ES-I3 (cell line): ENCODE results near the gene GOLGA6B.
"Not testable (repeated sequence)": the region's sequence is repeated elsewhere in the genome, so short reads cannot be mapped to it uniquely, and the experiment has no call there.

Experiments used
- H3K36me3 ChIP-seq: 2 replicates; pipeline ENCODE4 v1.6.1; 2013; ENCODE audit warnings: mild to moderate bottlenecking, low read length, control low read depth, moderate library complexity; ENCODE audit not compliant: insufficient read depth
- H3K4me1 ChIP-seq: 2 replicates; pipeline ENCODE4 v1.6.1; 2013; ENCODE audit warnings: mild to moderate bottlenecking, control low read depth, low read length; ENCODE audit not compliant: insufficient read depth
- H3K9ac ChIP-seq: 2 replicates; pipeline ENCODE4 v1.6.1; 2013; ENCODE audit warnings: low read depth, mild to moderate bottlenecking, low read length, moderate library complexity
- H3K9me3 ChIP-seq: 2 replicates; pipeline ENCODE4 v1.6.1; 2013; ENCODE audit warnings: mild to moderate bottlenecking, low read length, moderate library complexity; ENCODE audit not compliant: control insufficient read depth, insufficient read depth

Gene GOLGA6B

GRCh38 chr15:72639759-72640483, 14.6 kb upstream of the GOLGA6B start:
- H3K36me3 ChIP-seq, H3K4me1 ChIP-seq, H3K9me3 ChIP-seq, H3K9ac ChIP-seq: not testable (repeated sequence)

- not testable (repeated sequence) for H3K36me3 ChIP-seq, H3K9ac ChIP-seq, H3K4me1 ChIP-seq, H3K9me3 ChIP-seq
Measured at GRCh38 chr15:72642271-72642670, 12.2 kb upstream of the GOLGA6B start.

GRCh38 chr15:72648631-72649253, 5.8 kb upstream of the GOLGA6B start:
- H3K4me1 ChIP-seq, H3K9me3 ChIP-seq, H3K36me3 ChIP-seq, H3K9ac ChIP-seq: not testable (repeated sequence)

- not testable (repeated sequence) for H3K4me1 ChIP-seq, H3K9me3 ChIP-seq, H3K9ac ChIP-seq, H3K36me3 ChIP-seq
Measured at GRCh38 chr15:72656014-72656413, 1.5 kb downstream of the GOLGA6B start.

DNA sequence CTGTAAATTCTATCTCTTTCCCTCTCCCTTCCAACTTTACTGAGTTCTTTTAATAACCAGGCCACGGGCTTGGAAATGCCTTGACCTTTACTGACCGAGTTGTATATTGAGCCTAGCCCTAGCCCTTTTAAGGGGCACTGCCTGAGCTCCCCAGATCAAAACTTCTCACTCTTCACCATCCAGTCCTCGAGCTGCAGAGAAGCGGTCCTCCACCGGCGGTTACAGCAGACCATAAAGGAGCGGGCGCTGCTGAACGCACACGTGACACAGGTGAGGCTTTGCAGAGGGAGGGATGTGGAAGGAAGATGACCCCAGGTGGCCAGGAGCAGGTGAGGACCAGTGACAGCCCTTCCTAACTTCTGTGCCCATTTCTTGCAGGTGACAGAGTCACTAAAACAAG, 6.6 kb downstream of the GOLGA6B start:
- not testable (repeated sequence) for H3K4me1 ChIP-seq, H3K9me3 ChIP-seq, H3K9ac ChIP-seq, H3K36me3 ChIP-seq

DNA sequence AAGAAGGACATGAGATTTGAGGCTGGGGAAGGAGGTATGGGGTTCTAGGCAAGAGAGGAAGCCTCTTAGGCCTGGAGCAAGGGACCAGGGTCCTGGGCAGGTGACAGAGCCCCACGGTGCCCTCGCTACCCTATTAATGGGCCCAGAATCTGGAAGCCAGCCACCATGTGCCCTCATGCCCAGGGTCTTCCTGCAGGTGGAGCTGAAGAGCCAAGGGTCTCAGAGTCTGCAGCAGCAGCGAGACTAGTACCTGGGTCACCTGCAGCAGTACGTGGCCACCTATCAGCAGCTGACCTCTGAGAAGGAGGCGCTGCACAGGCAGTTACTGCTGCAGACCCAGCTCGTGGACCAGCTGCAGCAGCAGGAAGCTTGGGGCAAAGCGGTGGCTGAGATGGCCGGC, 9.4 kb downstream of the GOLGA6B start:
- not testable (repeated sequence) for H3K9me3 ChIP-seq, H3K36me3 ChIP-seq, H3K9ac ChIP-seq, H3K4me1 ChIP-seq

- not testable (repeated sequence) for H3K36me3 ChIP-seq, H3K9ac ChIP-seq, H3K4me1 ChIP-seq, H3K9me3 ChIP-seq
Measured at GRCh38 chr15:72665706-72666105, 11.2 kb downstream of the GOLGA6B start.

- not testable (repeated sequence) for H3K9ac ChIP-seq, H3K36me3 ChIP-seq, H3K9me3 ChIP-seq
- peaks cover 11% of the 10 kb centered on the region for H3K4me1 ChIP-seq
Measured at GRCh38 chr15:72669803-72670202, 15.3 kb downstream of the GOLGA6B start.

- not testable (repeated sequence) for H3K36me3 ChIP-seq, H3K9me3 ChIP-seq
- peaks cover 11% of the 10 kb centered on the region for H3K4me1 ChIP-seq
- H3K9ac ChIP-seq, result peak overlapping the region; percentile 47
Measured at GRCh38 chr15:72670656-72671352, 16.3 kb downstream of the GOLGA6B start.

- Histone ChIP-seq H3K4me1 (peaks cover 11% of the 10 kb centered on the region), H3K36me3 (no peaks in the 10 kb centered on the region), H3K9ac (peak overlapping the region; percentile 33; the same call in 1 of the 2 replicates), H3K9me3 (no peaks in the 10 kb centered on the region)
Measured at GRCh38 chr15:72671525-72671924, 17.0 kb downstream of the GOLGA6B start.

DNA sequence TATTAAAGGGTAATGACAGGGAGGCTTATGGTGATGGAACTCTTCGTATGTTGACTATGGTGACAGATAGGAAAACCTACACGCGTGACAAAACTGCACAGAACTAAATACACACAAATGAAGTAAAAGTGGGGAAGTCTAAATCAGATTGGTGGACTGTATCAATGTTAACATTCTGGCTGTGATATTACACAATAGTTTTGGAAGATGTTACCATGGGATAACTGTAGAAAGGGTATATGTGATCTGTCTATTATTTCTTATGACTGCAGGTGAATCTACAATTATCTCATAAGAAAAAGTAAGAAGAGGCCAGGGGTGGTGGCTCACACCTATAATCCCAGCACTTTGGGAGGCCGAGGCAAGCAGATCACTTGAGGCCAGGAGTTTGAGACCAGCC, 22.3 kb downstream of the GOLGA6B start:
- Histone ChIP-seq H3K9me3 (no peaks in the 10 kb centered on the region), H3K36me3 (no peaks in the 10 kb centered on the region), H3K9ac (no peak overlapping the region), H3K4me1 (0 out of 2 replicates have a peak, but pooled peaks cover 1% of the 10 kb centered on the region)

DNA sequence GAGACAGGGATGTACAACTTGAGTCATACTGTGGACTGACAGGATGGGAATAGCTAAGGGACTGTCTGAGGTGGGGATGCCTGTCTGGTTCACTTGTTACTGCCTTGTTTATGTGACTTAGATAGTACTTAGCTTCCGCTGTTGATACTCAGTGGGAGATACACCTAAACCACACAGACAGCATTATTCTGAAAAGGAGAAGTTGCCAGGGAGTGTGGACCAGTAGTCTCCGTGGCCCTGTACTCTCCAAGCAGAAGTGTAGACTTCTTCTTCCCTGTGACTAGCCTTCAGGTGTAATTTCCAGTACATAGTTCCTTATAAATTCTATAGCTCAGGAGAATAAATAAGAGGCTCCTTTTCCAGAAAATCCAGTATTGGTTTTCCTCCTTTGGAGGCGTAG, 26.4 kb downstream of the GOLGA6B start:
- Histone ChIP-seq H3K9ac (no peak overlapping the region), H3K36me3 (no peaks in the 10 kb centered on the region), H3K4me1 (no peaks in the 10 kb centered on the region), H3K9me3 (no peaks in the 10 kb centered on the region)

DNA sequence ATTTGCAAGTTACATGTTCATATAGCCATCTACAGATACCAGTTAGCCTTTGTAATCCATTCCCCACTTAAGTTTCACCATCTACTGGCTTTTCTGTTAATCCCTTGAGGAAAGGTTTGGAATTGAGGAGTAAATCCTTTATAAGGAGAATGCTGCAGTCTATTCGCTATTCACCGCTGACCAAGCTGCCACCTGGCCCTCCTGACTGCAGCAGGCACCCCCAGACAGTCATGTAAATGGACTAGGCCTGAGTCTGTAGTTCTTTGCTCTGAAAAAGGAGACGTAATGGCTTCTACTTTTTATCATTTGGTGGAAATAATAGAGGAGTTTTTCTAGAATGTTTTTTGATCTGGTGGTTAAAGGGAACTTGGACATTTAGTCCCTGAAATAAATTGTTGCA, 28.3 kb downstream of the GOLGA6B start:
- Histone ChIP-seq H3K36me3 (no peaks in the 10 kb centered on the region), H3K4me1 (no peaks in the 10 kb centered on the region), H3K9ac (no peak overlapping the region), H3K9me3 (no peaks in the 10 kb centered on the region)

- no peaks in the 10 kb centered on the region for H3K4me1 ChIP-seq
- H3K9me3 ChIP-seq, result no peaks in the 10 kb centered on the region
- no peaks in the 10 kb centered on the region for H3K36me3 ChIP-seq
- peak overlapping the region; percentile 98 for H3K9ac ChIP-seq
Measured at GRCh38 chr15:72685301-72685924, 30.9 kb downstream of the GOLGA6B start.
